ENCODE results near the gene SUMO2. TPM values are rescaled to one million over a fixed set of nuclear protein-coding genes. Genes with fewer than 3 reads are reported as not detected.

The SUMO2 gene
- total and polyA plus RNA-seq, 9 of the 15 experiments (the other 6 are each of a cell fraction or from before 2014, with no cell fraction given), result 157 to 733 (median 419) TPM

DNA sequence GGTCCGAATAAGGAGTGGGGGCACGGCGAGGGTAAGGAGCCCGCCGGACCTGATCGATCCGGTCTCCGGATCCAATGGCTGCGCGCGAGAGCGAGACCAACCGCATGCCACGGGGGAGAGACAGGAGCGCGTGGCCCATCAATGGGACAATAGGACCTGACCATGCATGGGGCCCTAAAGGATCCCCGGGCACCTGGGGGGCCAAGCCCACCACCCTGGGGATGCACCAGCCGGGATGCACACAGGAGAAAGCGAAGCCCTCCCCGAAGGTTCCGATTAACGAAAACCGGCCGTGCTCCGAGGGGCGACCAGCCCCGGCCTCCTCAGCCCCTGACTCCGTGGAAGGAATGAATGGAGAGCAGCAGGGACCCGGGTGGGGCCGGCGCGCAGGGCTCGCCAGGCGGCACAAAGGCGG is 29.0 kb downstream of the SUMO2 start (continued):
- TF ChIP-seq MYC (IDR thresholded peaks at IDR 0.05; ENCODE audit: low read depth, low read length) (peak; percentile 58; the same call in 1 of the 2 replicates), MYC (CRISPR knock-in tag; IDR thresholded peaks at IDR 0.05; ENCODE audit: borderline replicate concordance, low read depth) (no peak), POLR2B (IDR thresholded peaks at IDR 0.05; ENCODE audit: low read depth, partially characterized antibody) (no peak), XRCC5 (IDR thresholded peaks at IDR 0.05; ENCODE audit: low read depth, low read length) (0 out of 2 replicates have a peak, but pooled peaks have one; percentile 6), RBM39 (optimal IDR thresholded peaks at IDR 0.05; ENCODE audit: low read depth, low read length) (peak; percentile 2), CCAR2 (IDR thresholded peaks at IDR 0.05; ENCODE audit: low read depth, low read length) (no peak), DACH1 (IDR thresholded peaks at IDR 0.05; ENCODE audit: partially characterized antibody) (no peak), NR3C1 (CRISPR knock-in tag; IDR thresholded peaks at IDR 0.05) (0 out of 2 replicates have a peak, but pooled peaks have one; percentile 82)
- TF ChIP-seq, protein P1, sequence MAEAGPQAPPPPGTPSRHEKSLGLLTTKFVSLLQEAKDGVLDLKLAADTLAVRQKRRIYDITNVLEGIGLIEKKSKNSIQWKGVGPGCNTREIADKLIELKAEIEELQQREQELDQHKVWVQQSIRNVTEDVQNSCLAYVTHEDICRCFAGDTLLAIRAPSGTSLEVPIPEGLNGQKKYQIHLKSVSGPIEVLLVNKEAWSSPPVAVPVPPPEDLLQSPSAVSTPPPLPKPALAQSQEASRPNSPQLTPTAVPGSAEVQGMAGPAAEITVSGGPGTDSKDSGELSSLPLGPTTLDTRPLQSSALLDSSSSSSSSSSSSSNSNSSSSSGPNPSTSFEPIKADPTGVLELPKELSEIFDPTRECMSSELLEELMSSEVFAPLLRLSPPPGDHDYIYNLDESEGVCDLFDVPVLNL (CRISPR knock-in tag; IDR thresholded peaks at IDR 0.05; ENCODE audit: low read depth), result peak; percentile 60; the same call in 1 of the 2 replicates
- TF ChIP-seq, protein P2, sequence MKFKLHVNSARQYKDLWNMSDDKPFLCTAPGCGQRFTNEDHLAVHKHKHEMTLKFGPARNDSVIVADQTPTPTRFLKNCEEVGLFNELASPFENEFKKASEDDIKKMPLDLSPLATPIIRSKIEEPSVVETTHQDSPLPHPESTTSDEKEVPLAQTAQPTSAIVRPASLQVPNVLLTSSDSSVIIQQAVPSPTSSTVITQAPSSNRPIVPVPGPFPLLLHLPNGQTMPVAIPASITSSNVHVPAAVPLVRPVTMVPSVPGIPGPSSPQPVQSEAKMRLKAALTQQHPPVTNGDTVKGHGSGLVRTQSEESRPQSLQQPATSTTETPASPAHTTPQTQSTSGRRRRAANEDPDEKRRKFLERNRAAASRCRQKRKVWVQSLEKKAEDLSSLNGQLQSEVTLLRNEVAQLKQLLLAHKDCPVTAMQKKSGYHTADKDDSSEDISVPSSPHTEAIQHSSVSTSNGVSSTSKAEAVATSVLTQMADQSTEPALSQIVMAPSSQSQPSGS (CRISPR knock-in tag; IDR thresholded peaks at IDR 0.05), result 0 out of 2 replicates have a peak, but pooled peaks have one; percentile 41
- TF ChIP-seq, protein P3, sequence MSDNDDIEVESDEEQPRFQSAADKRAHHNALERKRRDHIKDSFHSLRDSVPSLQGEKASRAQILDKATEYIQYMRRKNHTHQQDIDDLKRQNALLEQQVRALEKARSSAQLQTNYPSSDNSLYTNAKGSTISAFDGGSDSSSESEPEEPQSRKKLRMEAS (CRISPR knock-in tag; IDR thresholded peaks at IDR 0.05), result peak; percentile 82
- TF ChIP-seq, protein P4, sequence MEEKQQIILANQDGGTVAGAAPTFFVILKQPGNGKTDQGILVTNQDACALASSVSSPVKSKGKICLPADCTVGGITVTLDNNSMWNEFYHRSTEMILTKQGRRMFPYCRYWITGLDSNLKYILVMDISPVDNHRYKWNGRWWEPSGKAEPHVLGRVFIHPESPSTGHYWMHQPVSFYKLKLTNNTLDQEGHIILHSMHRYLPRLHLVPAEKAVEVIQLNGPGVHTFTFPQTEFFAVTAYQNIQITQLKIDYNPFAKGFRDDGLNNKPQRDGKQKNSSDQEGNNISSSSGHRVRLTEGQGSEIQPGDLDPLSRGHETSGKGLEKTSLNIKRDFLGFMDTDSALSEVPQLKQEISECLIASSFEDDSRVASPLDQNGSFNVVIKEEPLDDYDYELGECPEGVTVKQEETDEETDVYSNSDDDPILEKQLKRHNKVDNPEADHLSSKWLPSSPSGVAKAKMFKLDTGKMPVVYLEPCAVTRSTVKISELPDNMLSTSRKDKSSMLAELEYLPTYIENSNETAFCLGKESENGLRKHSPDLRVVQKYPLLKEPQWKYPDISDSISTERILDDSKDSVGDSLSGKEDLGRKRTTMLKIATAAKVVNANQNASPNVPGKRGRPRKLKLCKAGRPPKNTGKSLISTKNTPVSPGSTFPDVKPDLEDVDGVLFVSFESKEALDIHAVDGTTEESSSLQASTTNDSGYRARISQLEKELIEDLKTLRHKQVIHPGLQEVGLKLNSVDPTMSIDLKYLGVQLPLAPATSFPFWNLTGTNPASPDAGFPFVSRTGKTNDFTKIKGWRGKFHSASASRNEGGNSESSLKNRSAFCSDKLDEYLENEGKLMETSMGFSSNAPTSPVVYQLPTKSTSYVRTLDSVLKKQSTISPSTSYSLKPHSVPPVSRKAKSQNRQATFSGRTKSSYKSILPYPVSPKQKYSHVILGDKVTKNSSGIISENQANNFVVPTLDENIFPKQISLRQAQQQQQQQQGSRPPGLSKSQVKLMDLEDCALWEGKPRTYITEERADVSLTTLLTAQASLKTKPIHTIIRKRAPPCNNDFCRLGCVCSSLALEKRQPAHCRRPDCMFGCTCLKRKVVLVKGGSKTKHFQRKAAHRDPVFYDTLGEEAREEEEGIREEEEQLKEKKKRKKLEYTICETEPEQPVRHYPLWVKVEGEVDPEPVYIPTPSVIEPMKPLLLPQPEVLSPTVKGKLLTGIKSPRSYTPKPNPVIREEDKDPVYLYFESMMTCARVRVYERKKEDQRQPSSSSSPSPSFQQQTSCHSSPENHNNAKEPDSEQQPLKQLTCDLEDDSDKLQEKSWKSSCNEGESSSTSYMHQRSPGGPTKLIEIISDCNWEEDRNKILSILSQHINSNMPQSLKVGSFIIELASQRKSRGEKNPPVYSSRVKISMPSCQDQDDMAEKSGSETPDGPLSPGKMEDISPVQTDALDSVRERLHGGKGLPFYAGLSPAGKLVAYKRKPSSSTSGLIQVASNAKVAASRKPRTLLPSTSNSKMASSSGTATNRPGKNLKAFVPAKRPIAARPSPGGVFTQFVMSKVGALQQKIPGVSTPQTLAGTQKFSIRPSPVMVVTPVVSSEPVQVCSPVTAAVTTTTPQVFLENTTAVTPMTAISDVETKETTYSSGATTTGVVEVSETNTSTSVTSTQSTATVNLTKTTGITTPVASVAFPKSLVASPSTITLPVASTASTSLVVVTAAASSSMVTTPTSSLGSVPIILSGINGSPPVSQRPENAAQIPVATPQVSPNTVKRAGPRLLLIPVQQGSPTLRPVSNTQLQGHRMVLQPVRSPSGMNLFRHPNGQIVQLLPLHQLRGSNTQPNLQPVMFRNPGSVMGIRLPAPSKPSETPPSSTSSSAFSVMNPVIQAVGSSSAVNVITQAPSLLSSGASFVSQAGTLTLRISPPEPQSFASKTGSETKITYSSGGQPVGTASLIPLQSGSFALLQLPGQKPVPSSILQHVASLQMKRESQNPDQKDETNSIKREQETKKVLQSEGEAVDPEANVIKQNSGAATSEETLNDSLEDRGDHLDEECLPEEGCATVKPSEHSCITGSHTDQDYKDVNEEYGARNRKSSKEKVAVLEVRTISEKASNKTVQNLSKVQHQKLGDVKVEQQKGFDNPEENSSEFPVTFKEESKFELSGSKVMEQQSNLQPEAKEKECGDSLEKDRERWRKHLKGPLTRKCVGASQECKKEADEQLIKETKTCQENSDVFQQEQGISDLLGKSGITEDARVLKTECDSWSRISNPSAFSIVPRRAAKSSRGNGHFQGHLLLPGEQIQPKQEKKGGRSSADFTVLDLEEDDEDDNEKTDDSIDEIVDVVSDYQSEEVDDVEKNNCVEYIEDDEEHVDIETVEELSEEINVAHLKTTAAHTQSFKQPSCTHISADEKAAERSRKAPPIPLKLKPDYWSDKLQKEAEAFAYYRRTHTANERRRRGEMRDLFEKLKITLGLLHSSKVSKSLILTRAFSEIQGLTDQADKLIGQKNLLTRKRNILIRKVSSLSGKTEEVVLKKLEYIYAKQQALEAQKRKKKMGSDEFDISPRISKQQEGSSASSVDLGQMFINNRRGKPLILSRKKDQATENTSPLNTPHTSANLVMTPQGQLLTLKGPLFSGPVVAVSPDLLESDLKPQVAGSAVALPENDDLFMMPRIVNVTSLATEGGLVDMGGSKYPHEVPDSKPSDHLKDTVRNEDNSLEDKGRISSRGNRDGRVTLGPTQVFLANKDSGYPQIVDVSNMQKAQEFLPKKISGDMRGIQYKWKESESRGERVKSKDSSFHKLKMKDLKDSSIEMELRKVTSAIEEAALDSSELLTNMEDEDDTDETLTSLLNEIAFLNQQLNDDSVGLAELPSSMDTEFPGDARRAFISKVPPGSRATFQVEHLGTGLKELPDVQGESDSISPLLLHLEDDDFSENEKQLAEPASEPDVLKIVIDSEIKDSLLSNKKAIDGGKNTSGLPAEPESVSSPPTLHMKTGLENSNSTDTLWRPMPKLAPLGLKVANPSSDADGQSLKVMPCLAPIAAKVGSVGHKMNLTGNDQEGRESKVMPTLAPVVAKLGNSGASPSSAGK (IDR thresholded peaks at IDR 0.05), result peak; percentile 43; the same call in 1 of the 2 replicates

Measured in K562 (cell line).